SW480 (cell line): Measurements from ENCODE around the gene SLC25A11.

Experiments used
- DNase-seq: peaks from one replicate; pipeline ENCODE4 v3.0.0-alpha.2; 2016; ENCODE audit warnings: low spot score

Gene SLC25A11

DNA sequence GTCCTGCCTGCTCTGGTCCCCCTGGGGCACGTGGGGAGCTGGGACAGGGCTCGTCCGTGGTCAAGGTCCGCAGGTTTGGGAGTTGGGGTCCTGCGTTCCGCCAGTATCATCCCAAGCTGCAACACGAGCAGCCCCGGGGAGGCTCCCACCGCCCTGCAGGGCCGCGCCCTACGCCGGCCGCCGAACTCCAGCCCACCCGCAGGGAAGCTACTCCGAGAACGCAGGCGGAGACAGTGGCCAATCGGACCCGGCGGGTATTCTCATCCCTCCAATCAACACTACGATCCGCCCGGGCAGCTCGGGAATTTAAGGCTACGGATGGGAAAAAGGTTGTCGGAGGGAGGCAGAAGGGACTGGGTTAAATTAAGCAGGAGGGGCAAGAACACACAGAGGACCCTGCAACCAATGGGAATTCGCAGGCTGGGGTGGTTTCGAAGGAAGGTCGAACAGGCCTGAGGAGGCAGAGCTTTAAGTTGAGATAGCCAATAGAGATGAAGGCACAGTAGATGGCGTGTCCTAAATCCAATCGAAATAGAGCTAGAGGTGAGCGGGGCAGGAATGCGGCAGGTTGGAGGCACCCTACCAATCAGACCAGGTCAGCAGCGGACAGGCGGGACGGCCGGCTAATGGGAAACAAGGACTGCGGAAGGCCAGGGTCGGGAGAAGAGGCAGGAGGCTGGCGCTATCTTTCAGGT is 27.1 kb upstream of the SLC25A11 start:
- DNase-seq: peak; percentile 100

DNA sequence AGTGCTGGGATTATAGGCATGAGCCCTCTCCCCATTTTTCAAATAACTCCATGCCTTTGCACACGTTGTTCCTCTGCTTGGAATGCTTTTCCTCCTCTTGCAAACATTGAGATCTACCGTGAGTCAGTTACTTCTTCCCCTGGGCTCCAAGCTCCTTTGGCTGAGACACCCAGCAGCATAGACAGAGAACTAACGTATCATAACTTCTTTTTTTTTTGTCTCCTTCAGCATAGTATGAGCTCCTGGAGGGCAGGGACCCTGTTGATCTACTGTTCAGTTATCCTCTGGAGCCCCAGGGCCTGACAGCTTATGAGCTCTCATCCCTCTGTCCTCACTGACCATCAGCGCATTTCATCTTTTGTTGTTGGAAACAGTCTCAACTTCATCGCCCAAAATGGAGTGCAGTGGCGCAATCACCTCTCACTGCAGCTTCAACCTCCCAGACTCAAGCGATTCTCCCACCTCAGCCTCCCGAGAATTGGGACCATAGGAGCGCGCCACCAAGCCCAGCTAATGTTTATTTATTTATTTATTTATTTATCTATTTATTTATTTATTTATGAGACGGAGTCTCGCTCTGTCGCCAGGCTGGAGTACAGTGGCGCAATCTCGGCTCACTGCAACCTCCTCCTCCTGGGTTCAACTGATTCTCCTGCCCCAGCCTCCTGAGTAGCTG is 25.6 kb upstream of the SLC25A11 start:
- DNase-seq: no peak

DNA sequence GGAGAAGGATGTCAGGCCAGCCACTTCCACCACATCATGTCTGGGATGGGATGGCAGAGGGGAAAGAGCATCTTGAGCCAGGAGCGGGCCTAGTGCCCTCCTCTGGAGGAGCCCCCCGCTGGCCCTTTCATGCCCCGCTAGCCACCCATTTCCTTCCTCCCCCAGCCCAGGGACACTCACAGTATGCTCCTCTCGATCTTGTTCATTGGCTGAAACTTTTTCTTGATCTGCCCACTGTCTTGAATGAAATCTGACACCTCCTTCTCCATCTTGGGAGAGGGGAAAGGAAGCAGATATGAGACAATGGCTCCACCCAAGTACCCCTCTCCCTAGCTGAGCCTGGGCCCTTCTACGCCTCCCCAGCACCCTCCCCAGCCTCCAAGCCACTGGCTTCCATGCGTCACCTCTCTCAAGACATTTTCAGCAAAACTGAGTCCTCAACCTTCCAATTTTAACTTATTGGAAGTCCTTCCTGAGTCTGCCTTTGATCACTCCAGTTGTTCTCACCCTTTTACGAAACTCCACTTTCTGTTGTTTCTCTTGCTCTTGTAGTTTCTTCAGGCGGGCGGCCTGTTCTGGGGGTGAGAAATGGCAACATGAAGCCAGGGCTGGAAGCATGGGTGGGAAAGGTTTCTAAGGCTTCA is 20.6 kb upstream of the SLC25A11 start:
- DNase-seq: no peak

DNA sequence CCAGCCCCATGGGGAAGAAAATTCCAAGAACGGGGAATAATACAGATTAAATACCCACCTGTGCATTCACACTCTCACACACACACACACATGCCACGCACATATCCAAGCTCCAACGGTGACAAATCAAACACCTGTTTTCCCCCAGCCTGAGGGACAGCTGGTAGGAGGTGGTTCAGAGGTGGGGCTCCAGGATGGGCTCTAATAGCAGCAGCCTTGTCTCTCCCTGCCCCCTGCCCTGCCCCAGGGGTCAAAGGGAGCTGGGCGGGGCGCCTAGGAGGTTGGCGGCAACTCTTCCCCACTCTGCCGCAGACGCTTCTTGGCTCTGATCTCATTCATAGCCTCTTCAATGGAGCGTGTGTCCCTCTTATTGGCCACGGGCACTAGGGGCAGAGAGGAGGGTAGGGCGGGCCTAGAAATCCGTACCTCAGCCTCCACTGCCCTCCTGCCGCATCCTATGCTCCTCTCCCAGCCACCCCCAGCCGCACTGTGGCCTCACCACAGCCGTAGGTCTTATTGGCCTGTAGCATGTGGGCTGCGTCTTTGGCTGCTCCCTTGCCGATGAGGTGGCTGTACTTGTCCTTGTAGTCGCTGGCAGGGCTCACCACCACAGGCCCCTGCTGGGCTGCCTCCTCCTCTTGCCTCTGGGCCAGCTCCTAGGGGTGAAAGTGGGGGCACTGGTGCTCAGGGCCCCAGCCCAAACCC is 19.6 kb upstream of the SLC25A11 start:
- DNase-seq: peak; percentile 43

DNA sequence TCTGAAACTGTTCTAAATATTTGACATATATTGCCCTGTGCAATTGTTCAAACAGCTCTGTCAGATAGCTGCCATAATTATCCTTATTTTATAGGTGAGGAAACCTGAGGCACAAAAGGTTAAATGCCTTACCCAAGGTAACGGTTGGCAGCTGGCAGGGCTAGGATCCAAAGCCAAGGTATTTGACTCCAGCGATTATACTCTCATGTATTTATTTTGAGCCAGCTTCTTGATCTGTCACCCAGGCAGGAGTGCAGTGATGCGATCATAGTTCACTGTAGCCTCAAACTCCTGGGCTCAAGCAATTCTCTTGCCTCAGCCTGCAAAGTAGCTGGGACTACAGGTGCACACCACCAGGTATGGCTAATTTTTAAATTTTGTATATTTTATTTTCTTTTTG is 18.3 kb upstream of the SLC25A11 start:
- no peak for DNase-seq

DNA sequence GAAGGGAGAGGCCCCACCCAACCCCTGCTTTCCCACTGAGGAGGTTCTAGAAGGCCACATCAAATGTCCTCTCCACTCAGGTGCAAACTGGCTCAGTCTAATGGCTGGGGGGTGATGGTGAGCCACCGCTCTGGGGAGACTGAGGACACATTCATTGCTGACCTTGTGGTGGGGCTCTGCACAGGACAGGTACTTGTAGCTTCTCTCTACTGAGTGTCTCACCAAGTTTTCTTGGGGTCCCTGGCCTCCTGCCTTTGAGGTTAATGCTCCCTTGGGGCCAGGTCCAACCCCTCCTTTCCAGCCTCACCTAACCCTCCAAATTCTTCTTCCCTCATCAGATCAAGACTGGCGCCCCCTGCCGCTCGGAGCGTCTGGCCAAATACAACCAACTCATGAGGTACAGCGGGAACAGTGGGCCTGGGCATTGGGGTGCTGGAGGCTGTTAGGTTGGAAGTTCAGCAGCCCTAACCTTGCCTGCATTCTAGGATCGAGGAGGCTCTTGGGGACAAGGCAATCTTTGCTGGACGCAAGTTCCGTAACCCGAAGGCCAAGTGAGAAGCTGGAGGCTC is 16.7 kb upstream of the SLC25A11 start:
- no peak for DNase-seq

DNA sequence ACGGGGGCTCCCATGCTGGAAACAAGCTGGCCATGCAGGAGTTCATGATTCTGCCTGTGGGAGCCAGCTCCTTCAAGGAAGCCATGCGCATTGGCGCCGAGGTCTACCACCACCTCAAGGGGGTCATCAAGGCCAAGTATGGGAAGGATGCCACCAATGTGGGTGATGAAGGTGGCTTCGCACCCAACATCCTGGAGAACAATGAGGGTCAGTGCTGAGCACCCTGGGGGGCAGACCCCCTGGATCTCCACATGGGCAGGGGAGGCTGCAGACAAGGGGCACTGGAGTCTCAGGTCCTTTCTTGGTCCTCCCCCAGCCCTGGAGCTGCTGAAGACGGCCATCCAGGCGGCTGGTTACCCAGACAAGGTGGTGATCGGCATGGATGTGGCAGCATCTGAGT is 15.2 kb upstream of the SLC25A11 start:
- no peak for DNase-seq

DNA sequence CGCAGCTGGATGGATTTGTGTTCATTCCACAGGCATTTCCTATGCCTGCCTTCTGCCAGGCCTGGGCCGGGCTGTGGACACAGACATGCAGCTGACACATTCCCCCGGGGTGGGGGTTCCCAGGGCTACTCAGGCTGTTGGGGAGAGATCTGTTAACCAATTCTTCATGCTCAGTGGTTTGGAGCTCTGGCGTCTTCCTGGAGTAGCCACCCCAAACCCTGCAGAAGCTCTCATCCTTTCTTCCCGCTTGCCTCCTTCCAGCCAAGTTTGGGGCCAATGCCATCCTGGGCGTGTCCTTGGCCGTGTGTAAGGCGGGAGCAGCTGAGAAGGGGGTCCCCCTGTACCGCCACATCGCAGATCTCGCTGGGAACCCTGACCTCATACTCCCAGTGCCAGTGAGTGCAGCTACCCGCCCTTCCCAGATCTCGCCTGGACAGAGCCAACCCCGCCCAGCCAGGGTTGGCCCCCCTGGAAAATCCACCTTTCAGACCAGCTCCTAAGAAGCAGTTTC is 13.7 kb upstream of the SLC25A11 start:
- no peak for DNase-seq

DNA sequence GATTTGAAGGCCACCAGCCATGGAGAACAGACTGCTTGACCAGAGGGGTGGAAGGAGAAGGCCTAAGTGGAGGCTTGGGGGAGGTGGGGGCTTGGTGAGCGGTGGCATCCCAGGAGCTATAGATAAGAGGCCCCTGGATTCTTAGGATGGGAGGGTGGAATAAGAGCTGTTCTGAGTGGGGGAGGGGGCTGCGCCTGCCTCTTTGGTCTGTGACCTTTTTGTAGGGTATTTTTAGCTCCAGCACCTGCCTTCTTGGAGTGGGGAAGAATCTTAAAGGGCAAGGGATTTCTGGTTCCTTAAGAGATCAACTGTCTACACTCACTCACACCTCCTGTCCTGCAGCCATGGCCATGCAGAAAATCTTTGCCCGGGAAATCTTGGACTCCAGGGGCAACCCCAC is 11.6 kb upstream of the SLC25A11 start:
- no peak for DNase-seq

DNA sequence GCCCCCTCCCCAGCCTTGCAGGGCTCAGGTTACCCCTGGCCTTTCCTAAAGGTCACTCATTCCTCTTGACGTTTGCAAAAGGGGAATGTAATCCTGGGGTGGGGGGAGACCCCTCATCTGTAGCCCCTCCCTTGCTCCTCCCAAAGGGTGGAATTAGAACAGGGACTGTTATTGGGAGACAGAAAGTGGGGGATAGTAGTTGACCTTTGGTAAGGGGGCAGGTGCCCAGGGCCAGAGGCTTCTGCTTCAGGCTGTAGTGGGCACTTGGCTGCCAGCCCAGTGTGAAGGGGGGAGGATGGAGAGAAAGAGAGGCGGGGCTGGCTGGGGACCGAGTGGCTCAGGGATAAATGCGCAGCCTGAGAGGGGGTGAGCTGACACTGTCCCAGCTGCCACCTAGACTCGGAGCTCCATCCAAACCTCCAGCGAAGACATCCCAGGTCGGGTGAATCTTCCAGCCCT is 10.9 kb upstream of the SLC25A11 start, which contains the start of gene ENO3:
Gene ENO3, plus strand, starts transcription at position 374 of the 459 bp plus-strand sequence. CDS start 711 bp downstream, outside the sequence.
- no peak for DNase-seq

DNA sequence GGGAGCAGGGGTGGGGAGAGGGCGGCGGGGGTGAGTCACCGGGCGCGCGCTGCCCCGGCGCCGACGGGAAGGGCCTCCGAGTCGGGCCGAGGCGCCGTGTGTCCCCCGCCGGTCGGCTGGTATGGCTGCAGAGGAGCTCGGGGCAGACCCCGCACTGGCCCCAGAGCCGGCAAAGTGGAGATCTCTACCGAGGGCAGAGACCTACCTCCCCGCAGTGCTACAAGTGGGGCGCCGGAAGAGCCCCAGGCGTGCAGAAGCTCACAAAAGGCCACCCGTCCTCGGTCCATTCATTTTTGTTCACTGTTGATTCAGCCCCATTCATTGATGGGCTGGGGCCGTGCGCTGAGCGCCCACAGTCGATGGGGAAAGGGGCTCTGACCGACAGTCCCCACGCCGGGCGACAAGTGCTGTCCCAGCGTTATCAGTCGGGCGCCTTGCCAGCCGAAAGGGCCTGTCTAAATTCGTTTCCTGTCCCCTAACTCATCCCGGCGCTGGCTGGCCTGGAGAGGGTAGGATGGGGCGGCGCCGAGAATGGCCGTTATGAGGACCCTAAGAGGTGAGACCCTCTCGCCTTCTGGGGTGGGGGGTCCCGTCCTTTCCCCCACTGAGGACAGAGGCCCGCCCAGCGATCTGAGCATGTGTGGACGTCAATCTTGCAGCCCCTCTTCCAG is 10.4 kb upstream of the SLC25A11 start:
- DNase-seq: no peak

DNA sequence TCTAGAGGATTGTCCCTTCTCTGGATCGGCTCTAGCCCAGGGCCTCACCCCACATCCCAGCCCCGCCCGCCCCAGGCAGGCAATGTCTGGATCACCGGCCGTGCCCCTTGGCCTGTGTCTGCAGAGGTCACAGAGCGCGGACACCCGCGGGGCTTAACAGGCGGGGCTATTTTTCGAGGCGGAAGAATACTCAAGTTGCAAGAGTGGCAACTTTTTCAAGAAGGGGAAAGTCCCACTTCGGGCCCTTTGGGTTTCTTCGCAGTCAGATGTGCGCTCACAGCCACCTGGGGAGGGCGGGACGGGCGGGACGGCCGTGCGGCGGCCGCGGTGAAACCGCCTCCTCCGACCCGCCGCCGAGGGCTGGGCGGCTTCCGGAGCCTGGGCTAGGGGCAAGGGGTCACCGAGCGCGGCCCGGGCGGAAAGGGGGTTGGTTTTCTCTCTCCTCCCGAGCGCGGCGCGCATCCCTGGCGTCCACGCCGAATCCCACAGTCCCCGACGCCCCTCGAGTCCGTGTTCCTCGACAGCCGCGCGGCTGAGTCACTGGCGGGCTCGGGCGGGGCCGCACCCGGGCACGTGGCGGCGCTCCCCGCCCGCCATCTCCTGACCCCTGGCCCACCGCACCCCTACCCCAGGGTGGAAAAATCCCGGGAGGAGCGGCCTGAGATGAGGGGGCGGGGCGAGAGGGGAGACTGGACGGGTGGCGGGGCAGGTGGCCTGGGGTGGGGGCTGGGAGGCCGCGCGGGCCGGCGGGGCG is 9.7 kb upstream of the SLC25A11 start:
- peak; percentile 81 for DNase-seq

DNA sequence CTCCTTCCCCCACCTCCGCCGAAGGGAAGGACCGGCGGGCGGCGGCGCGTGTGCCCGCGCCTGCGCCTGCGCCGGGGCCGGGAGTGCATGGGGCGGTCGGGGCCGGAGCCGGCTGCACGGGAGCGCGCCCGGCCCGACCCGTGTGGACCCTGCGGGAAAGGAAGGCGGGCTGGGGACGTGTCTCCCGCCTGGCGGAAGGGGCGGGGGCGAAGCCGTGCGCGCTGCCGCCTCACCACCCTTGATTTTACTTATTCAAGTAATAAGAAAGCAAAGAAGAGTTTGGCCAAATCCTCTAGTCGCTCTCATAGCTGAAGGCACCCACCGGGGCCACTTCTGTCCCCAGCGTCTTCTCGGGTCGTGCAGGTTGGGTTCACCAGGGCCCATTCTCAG is 9.1 kb upstream of the SLC25A11 start:
- peak; percentile 89 for DNase-seq

DNA sequence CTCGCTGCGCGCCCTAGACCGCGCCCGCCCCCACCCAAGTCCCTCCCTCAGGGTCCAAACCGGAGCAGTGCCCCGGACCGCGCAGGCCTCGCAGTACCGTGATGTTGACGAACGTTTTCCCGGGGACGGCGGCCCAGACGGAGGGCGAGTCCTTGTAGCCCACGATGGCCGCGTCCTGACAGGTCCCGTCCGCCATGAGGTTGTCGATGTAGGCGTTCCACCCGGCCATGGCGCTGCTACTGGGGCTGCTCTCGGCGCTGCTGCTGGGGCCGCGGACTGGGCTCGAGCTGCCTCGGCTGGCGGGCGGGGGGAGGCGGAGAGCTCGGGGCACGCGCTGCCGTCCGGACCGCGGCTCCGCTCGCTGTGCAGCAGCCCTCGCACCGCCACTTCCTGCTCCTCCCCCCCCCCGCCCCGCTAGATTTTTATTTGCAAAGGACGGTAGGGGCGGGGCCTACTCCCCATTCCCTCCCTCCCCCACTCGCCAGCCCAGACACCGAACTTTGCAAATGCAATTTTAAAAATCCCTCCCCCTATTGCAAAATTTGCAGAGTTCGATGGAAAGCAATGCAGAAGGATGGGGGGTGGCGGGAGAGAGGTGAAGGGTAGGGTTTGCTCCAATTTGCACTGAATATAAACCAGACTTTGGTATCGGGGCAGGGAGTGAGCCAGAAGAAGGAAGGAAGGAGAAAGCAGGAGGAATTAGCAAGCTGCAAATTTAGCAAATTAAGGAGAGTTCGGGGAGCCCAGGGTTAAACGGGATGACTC is 8.5 kb upstream of the SLC25A11 start, which contains the start of gene PFN1:
Gene PFN1, minus strand, starts transcription at position 365 of the 765 bp plus-strand sequence. Its CDS starts 136 bp downstream, at position 229.
- peak; percentile 89 for DNase-seq

DNA sequence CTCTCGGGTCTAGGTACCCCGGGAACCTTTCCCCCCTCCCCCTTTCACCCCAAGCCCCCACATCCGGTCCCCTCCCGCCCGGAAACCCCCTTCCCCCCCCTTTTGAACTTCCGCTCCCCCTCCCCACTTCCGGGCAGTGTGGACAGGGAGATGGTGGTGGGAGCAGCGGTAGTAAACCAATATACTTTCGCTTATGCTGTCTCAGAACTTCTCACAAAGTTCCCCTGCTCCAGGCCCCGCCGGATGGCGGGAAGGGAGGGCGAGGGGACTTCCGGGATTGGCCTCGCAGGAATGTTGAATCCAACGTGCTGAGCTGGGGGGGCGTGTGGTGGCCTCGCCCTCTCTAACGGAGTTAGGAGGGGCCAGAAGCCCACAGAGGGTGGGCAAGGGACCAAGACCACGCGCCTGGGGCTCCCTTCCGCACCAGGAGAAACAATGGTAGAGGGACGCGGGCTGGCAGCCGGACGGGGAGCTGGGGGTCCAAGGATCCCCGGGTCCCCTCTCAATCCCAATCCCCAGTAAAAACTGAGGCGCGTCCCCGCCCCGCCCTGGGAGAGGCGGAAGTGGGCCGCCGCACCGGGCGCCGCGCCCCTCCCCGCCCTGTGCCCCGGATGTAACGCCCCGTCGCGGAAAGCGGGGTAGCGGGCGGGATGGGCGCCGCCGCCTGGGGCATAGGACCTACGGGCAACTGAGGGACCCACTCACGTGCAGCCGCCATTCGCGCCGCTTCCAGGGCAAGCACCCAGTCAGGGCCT is 7.7 kb upstream of the SLC25A11 start:
- peak; percentile 42 for DNase-seq

DNA sequence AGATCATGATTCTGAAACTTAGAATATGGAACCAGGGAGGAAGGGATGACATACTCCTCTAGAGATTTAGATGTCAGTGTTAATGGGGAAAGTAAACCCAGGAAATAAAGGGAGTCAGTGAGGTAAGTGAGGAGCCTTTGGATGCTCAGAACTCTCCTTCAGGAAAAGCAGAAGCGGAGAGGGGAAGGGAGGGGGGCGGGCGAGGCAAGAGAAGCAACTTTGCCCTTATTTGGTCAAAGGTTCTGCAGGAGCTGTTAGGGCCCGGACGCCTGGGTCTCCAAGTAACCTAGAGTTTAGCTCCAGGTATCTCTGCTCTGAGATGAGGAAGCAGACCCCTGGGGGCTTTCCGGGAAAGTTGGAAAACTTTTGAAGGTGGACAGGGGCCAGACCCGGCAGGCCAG is 7.2 kb upstream of the SLC25A11 start:
- DNase-seq: no peak

DNA sequence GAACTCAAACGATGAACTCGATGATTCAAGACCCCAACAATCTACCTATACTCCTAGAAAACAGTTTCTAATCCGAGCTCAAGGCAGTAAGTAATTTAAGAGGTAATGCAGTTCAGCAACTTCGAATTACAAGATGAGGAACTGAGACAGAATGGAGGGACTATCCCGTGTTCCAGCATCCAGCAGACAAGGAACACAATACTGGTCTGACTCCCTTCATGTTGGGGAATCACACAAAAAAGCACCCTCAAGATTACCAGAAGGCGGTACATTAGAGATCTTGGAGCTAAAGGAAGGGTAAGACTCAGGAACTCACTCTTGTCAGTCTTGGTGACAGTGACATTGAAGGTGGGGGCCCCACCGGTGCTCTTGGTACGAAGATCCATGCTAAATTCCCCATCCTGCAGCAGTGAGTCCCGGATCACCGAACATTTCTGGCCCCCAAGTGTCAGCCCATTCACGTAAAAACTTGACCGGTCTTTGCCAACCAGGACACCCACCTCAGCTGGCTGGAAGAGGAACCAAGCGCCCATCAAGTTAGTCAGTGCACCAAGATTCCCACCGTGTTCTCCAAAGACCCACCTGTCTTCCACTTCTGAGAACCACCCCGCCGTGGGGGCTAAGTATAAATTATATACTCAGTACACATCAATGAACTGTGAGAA is 6.6 kb upstream of the SLC25A11 start:
- DNase-seq: no peak

DNA sequence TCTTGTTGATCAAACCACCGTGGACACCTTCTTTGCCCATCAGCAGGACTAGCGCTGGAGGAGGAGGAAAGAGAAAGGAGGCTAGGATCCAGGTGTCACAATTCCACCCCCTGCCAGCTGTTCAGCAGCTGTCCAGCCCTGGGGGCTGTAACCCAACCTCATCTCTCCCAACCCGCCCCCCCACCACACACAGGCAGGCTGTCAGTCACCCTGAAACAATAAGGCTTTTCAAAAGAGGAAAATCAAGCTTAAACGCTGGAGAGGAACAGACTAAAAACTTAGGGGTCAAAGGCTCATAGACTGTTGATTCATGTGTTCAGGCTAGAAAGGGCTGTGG is 6.1 kb upstream of the SLC25A11 start:
- no peak for DNase-seq
